Uterus (tissue), 2 donors: ENCODE measurements around the gene NPTX1.

Source experiments
- POLR2A ChIP-seq, 2 donors: fragments of 450-650 bp; IDR thresholded peaks; one replicate each; pipeline ENCODE4 v1.6.1; 2016; ENCODE audit warnings: antibody characterized with exemption in 2 of 2, mild to moderate bottlenecking in 1 of 2, moderate library complexity in 1 of 2
- TF ChIP-seq, protein P1 (sequence below), 4 experiments: fragments of 200-600 bp in 2 of 4; fragments of 450-650 bp in 2 of 4; sonication (generic) in 2 of 4; IDR thresholded peaks; one replicate each; pipeline ENCODE4 v1.5.1; 2016 to 2019; ENCODE audit warnings: antibody characterized with exemption in 4 of 4, mild to moderate bottlenecking in 2 of 4, moderate library complexity in 1 of 4

- TF ChIP-seq, protein P1, sequence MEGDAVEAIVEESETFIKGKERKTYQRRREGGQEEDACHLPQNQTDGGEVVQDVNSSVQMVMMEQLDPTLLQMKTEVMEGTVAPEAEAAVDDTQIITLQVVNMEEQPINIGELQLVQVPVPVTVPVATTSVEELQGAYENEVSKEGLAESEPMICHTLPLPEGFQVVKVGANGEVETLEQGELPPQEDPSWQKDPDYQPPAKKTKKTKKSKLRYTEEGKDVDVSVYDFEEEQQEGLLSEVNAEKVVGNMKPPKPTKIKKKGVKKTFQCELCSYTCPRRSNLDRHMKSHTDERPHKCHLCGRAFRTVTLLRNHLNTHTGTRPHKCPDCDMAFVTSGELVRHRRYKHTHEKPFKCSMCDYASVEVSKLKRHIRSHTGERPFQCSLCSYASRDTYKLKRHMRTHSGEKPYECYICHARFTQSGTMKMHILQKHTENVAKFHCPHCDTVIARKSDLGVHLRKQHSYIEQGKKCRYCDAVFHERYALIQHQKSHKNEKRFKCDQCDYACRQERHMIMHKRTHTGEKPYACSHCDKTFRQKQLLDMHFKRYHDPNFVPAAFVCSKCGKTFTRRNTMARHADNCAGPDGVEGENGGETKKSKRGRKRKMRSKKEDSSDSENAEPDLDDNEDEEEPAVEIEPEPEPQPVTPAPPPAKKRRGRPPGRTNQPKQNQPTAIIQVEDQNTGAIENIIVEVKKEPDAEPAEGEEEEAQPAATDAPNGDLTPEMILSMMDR (IDR thresholded peaks at IDR 0.05), result no peak
- no peak for TF ChIP-seq POLR2A (IDR thresholded peaks at IDR 0.05)
These were observed 26.4 kb downstream of the NPTX1 start for GRCh38 chr17:80449930-80450576.
